Heart right ventricle (tissue), 16 donors: ENCODE measurements around the gene SCARF1. TPM values are rescaled to one million over a fixed set of nuclear protein-coding genes. Genes with fewer than 3 reads are reported as not detected.

Experiments
- ATAC-seq, 8 donors: fragments of 200-7000 bp; cut with Tn5 transposase; one replicate each; pipeline ENCODE4 v1.9.1; 2020; ENCODE audit warnings: mild to moderate bottlenecking in 8 of 8, moderate library complexity in 8 of 8, moderate number of reproducible peaks in 1 of 8
- DNase-seq, 2 donors: peaks; one replicate each; pipeline ENCODE4 v3.0.0-alpha.2; 2020
- H3K27ac ChIP-seq, 10 donors: fragments of 200-600 bp; sonication (generic) in 2 of 10; one replicate each; pipeline versions ENCODE4 v1.5.0 to v1.8.0; 2020 to 2022; ENCODE audit warnings: mild to moderate bottlenecking in 3 of 10
- H3K27me3 ChIP-seq, 7 donors: fragments of 200-600 bp; one replicate each; pipeline ENCODE4 v1.8.0; 2021 to 2022; ENCODE audit warnings: mild to moderate bottlenecking in 2 of 7
- H3K36me3 ChIP-seq, 9 donors: fragments of 200-600 bp; sonication (generic) in 1 of 9; one replicate each; pipeline versions ENCODE4 v1.5.0 to v1.8.0; 2020 to 2022; ENCODE audit warnings: mild to moderate bottlenecking in 2 of 9
- H3K4me1 ChIP-seq, 9 donors: fragments of 200-600 bp; sonication (generic) in 1 of 9; one replicate each; pipeline versions ENCODE4 v1.5.0 to v1.8.0; 2020 to 2022; ENCODE audit warnings: mild to moderate bottlenecking in 4 of 9
- H3K4me3 ChIP-seq, 10 donors: fragments of 200-600 bp; sonication (generic) in 2 of 10; one replicate each; pipeline versions ENCODE4 v1.5.0 to v1.8.0; 2020 to 2022; ENCODE audit warnings: mild to moderate bottlenecking in 7 of 10, moderate library complexity in 2 of 10
- H3K9me3 ChIP-seq, 11 donors: fragments of 200-600 bp in 10 of 11; sonication (generic) in 2 of 11; one replicate each; pipeline versions ENCODE4 v1.5.0 to v1.8.0; 2013 to 2022; ENCODE audit warnings: mild to moderate bottlenecking in 2 of 11, control low read depth in 1 of 11, moderate library complexity in 1 of 11
- CTCF ChIP-seq, 9 donors: fragments of 200-600 bp; sonication (generic) in 2 of 9; IDR thresholded peaks; one replicate each; pipeline versions ENCODE4 v1.5.0 to v1.8.0; 2021 to 2022; ENCODE audit warnings: antibody characterized with exemption in 9 of 9, mild to moderate bottlenecking in 5 of 9, moderate library complexity in 1 of 9
- whole genome bisulfite sequencing, 2 donors: extraction: QIAGEN DNeasy Blood & Tissue Kit; methylation state at CpG; one replicate each; pipeline ENCODE4 v1.1.7; 2013; ENCODE audit warnings: inconsistent platforms in 1 of 2; 5-methylcytosine and 5-hydroxymethylcytosine counted together
- intact Hi-C, 10 donors: fragments of 100-400 bp; cut with DNase I; formaldehyde crosslinking; loops; one replicate each; pipeline versions ENCODE4 v1.11.1 to v1.14.2; 2022
- polyA plus RNA-seq, 2 donors: library from polyadenylated mRNA; stranded (reverse); fragments of 200-250 nt; gene quantifications; one replicate each; pipeline ENCODE4 v1.2.3, GENCODE V29; 2013
- total RNA-seq, 10 donors: library from RNA; stranded (reverse); fragmentation: NEBNext Ultra II Directional in 3 of 10; extraction: Animal tissue kit (Norgen Biotek cat#: 25700) in 3 of 10; gene quantifications; one replicate each; pipeline versions ENCODE4 v1.2.1 to v1.2.4, GENCODE V29; 2021 to 2023
- donor health status: Arrhythmogenic right ventricular cardiomyopathy.
- donor health status: ischemic (EF 13 %, LVEDD 7.1; RV severe dilation, severe dysfunction).
- donor health status: healthy with polysubstance abuse.
- donor health status: DM: no; HTN: yes; CAD: no.
- donor health status: DM: no; HTN: no; CAD: no.
- donor health status: ischemic (EF 25% LVEDD 6.9; RV normal size, moderate dysfunction).
- donor health status: ischemic (EF 25% LVEDD 5.7; RV mildly dilated, moderate dysfunction).
- donor health status: healthy.
- donor health status: DM: yes; HTN: yes; CAD: no.
- donor health status: Ischemic cardiomyopathy.
- donor health status: ischemic (EF 35%, LVEDD 5.7; RV mildly dilated, moderate dysfunction).
- donor health status: nonischemic (EF 11% LVEDD 7.7; RV severe dilation, severe dysfunction).
- donor health status: DM: yes; HTN: yes; CAD: no.
- donor health status: PGD.
- donor health status: ischemic (EF 29% LVEDD 5.4; RV normal size, mild dysfunction).
- donor health status: nonischemic (EF 23%, LVEDD 6.1; RV moderate dilation, normal function).

SCARF1 gene
- total and polyA plus RNA-seq, 12 donors = 7.6 to 22.6 (median 13.2) TPM

DNA sequence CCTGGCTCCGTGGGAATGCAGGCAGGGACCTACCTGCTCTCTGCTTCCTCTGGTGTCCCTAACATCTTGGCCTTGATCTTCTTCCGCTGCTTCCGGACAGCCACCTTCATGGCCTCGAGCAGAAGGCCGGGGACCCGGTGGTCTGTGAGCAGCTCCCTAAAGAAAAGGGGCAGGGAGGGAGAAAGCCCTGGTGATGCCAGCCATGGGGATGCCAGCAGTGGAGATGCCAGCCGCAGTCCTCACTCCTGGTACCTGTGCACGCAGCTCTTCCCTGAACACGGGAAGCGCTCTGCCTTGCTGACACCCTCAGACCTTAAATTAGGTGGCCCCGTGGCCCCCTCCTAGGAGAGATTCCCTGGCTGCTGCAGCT is 2.3 kb upstream of the SCARF1 start:
- Histone ChIP-seq H3K4me3 (peak overlapping the region in 9 of 10 donors; percentile 60 to 91 (median 69)), H3K9me3 (no peaks in the 10 kb centered on the region), H3K27me3 (no peaks in the 10 kb centered on the region), H3K4me1 (peaks cover 41 to 68% (median 61%) of the 10 kb centered on the region in 9 donors), H3K36me3 (peaks cover 0 to 41% (median 23%) of the 10 kb centered on the region in 9 donors), H3K27ac (peak overlapping the region; percentile 89 to 100 (median 94))
- no peak for TF ChIP-seq CTCF (IDR thresholded peaks at IDR 0.05)
- 54 to 55% methylated on average over 11 of the region's 11 CpGs for WGBS, 2 donors
- intact Hi-C loops = loop anchor here in 6 of 10 donors (2.0 to 10.0 kb wide), 7 partner anchors 19 to 393 kb away; partner anchors contain the start of gene SLC43A2 (in 1 of the 6)
- DNase-seq (no peak), ATAC-seq (no peak)

DNA sequence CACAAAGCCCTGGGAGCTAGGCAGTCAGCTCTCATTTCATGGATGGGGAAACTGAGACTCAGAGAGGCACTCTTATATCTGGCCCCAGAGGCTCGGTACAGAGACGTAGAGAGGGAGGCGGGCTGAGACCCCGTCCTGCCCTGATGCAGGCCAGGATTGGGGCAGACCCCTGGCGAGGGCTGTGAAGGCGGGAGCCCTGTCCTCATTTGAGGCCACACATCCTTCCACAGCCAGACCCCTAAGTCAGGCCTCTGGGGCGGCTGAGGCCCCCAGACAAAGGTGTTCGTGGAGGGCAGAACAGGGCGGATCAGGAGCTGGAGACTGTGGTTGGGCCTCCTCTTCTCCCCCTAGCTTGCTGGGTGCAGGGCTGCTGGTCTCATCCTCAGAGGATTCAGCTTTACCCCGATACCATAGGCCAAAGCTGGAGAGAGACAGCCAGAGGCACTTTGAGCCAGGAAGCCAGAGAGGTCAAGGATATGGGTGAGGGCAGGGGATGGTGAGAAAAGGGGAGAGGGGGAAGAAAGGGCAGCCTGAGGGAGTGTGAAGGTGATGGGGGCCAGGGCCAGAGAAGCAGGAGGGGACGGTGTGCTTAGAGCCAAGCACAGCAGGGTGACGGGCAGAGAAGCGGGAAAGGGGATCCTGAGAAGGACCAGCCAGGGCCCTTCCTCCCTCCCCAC is 805 bp upstream of the SCARF1 start:
- Histone ChIP-seq H3K27ac (peak overlapping the region; percentile 61 to 95 (median 89)), H3K27me3 (no peaks in the 10 kb centered on the region), H3K4me1 (peaks cover 41 to 68% (median 61%) of the 10 kb centered on the region in 9 donors), H3K9me3 (no peaks in the 10 kb centered on the region), H3K36me3 (peaks cover 0 to 31% (median 9%) of the 10 kb centered on the region in 9 donors), H3K4me3 (peak overlapping the region in 8 of 10 donors; percentile 45 to 68 (median 59))
- TF ChIP-seq CTCF (IDR thresholded peaks at IDR 0.05) = no peak
- WGBS, 2 donors = 82 to 89% methylated on average over 13 of the region's 13 CpGs
- intact Hi-C loops = loop anchor here in 6 of 10 donors (5.0 to 10.0 kb wide), 4 partner anchors 69 to 392 kb away; no protein-coding TSS in a partner anchor
- no peak for DNase-seq
- ATAC-seq = no peak

DNA sequence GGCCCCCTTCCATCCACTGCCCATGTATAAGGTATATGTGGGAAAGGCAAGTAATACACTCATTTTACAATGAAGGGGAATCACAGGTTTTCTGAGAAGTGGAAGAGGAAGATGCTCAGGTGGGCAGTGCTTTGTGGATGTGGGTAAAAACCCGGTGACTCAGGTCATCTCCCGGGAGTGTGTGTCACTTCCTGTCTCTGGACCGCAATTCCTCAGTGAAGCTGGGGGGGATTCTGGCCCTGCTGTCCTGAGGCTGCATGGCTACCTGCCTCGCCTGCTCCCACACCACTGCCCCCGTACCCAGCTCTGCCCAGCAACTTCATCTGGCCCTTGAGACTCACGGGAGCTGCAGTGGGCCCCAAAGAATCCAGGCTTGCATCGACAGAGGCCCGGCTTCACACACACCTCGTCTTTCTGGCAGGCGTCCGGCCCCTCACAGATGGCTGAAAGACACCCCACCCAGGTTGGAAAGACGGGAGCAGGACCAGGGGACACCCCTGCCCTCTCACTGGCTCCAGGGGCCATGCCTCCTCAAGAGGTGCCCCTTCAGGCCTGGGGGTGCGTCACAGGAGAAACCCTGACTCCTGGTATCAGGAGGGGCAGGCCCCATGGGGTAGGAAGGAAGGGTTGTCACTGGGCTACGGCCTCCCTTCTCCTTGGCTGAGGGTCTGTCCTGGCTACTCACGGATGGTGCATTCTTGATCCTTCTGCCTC is 882 bp downstream of the SCARF1 start:
- ATAC-seq (peak in 1 of 8 donors; percentile 18), DNase-seq (peak in 1 of 2 donors; percentile 49)
- no peaks in the 10 kb centered on the region for H3K9me3 ChIP-seq
- H3K4me3 ChIP-seq = peak overlapping the region; percentile 33 to 68 (median 56)
- intact Hi-C loops = loop anchor here in 7 of 10 donors (5.0 to 10.0 kb wide), 4 partner anchors 67 to 390 kb away; no protein-coding TSS in a partner anchor
- WGBS, 2 donors = 57 to 60% methylated on average over 15 of the region's 15 CpGs
- H3K4me1 ChIP-seq = peaks cover 36 to 70% (median 48%) of the 10 kb centered on the region in 9 donors
- TF ChIP-seq CTCF (IDR thresholded peaks at IDR 0.05) = no peak
- H3K27ac ChIP-seq = peak overlapping the region; percentile 76 to 95 (median 89)
- H3K27me3 ChIP-seq = no peaks in the 10 kb centered on the region
- peaks cover 0 to 31% (median 0%) of the 10 kb centered on the region in 9 donors for H3K36me3 ChIP-seq

GRCh38 chr17:1643999-1644492 is 1.5 kb downstream of the SCARF1 start:
- intact Hi-C loops = loop anchor here in 3 of 10 donors (5.0 to 10.0 kb wide), 3 partner anchors 72 to 389 kb away; no protein-coding TSS in a partner anchor
- Histone ChIP-seq H3K9me3 (no peaks in the 10 kb centered on the region), H3K4me1 (peaks cover 36 to 67% (median 48%) of the 10 kb centered on the region in 9 donors), H3K27ac (peak overlapping the region; percentile 66 to 95 (median 89)), H3K36me3 (peaks cover 0 to 37% (median 0%) of the 10 kb centered on the region in 9 donors), H3K4me3 (peak overlapping the region; percentile 1 to 68 (median 56)), H3K27me3 (no peaks in the 10 kb centered on the region)
- 21 to 32% methylated on average over 13 of the region's 13 CpGs for WGBS, 2 donors
- DNase-seq (no peak), ATAC-seq (peak in 1 of 8 donors; percentile 20)
- TF ChIP-seq CTCF (IDR thresholded peaks at IDR 0.05) = no peak
